LHCN-M2 (cell line): ENCODE measurements around the gene PLEKHH1. TPM values are rescaled to one million over a fixed set of nuclear protein-coding genes. Genes with fewer than 3 reads are reported as not detected.
"Not testable (repeated sequence)": the region's sequence is repeated elsewhere in the genome, so short reads cannot be mapped to it uniquely, and the experiment has no call there.

ENCODE experiments used
- DNase-seq: peaks from one replicate; pipeline ENCODE4 v3.0.0-alpha.2; 2012; ENCODE audit warnings: low read depth
- total RNA-seq: library from RNA; depleted of rRNA; stranded (reverse); fragments of >200 nt; gene quantifications from 2 replicates; pipeline ENCODE4 v1.2.3, GENCODE V29; 2014; rRNA removed

PLEKHH1 gene
- total RNA-seq, 1 experiment from 2014 or later = 0.06 TPM

- peak; percentile 68 for DNase-seq
Observed at GRCh38 chr14:67622675-67623074, 89.6 kb downstream of the PLEKHH1 start.

GRCh38 chr14:67623114-67623513 lies 90.0 kb downstream of the PLEKHH1 start:
- peak; percentile 31 for DNase-seq

GRCh38 chr14:67626131-67626530 lies 93.0 kb downstream of the PLEKHH1 start:
- DNase-seq = not testable (repeated sequence)

- no peak for DNase-seq
Observed at GRCh38 chr14:67627519-67627918, 94.4 kb downstream of the PLEKHH1 start.

- DNase-seq = no peak
Observed at GRCh38 chr14:67630186-67630585, 97.1 kb downstream of the PLEKHH1 start.

- DNase-seq = no peak
Observed at GRCh38 chr14:67630938-67631337, 97.8 kb downstream of the PLEKHH1 start.

GRCh38 chr14:67633451-67634147 lies 100.5 kb downstream of the PLEKHH1 start:
- DNase-seq = no peak

GRCh38 chr14:67636361-67636919 lies 103.3 kb downstream of the PLEKHH1 start:
- DNase-seq = no peak

GRCh38 chr14:67638642-67639041 lies 105.6 kb downstream of the PLEKHH1 start:
- DNase-seq = no peak

Other genes starting within 250 kb of the PLEKHH1 start
- gene ATP6V1D, start 173.5 kb upstream of the PLEKHH1 start, total RNA-seq = 135 and 139 TPM in 2 replicates
- 285 and 310 TPM in 2 replicates for gene EIF2S1, start 173.0 kb upstream of the PLEKHH1 start, total RNA-seq
- 0.34 and 0.64 TPM in 2 replicates for gene PLEK2, start 121.1 kb upstream of the PLEKHH1 start, total RNA-seq
- 0.06 TPM in 1 of 2 replicates, not detected in the other for gene TMEM229B, start 44.6 kb upstream of the PLEKHH1 start, total RNA-seq
- gene PIGH, start 67.0 kb downstream of the PLEKHH1 start, total RNA-seq = 11.3 and 13.4 TPM in 2 replicates
- gene ARG2, start 86.6 kb downstream of the PLEKHH1 start, total RNA-seq = 0.80 and 3.1 TPM in 2 replicates
- 48.7 and 52.8 TPM in 2 replicates for gene VTI1B, start 141.3 kb downstream of the PLEKHH1 start, total RNA-seq
- 69.7 and 78.0 TPM in 2 replicates for gene RDH11, start 162.5 kb downstream of the PLEKHH1 start, total RNA-seq
- gene RDH12, start 168.6 kb downstream of the PLEKHH1 start, total RNA-seq = not detected in 2 replicates